ENCODE results near the gene TMEM150C.

TMEM150C gene

GRCh38 chr4:82523179-82523578 lies 38.6 kb downstream of the TMEM150C start:
- TF ChIP-seq CTCF (IDR thresholded peaks at IDR 0.05; ENCODE audit: insufficient read depth, low read length) (no peak), GABPA (IDR thresholded peaks at IDR 0.05; ENCODE audit: low read depth) (no peak), SPI1 (IDR thresholded peaks at IDR 0.05; ENCODE audit: borderline replicate concordance, low read depth) (no peak), REST (IDR thresholded peaks at IDR 0.05; ENCODE audit: insufficient replicate concordance, low read depth) (no peak), POLR2AphosphoS5 (IDR thresholded peaks at IDR 0.05; ENCODE audit: low read depth) (no peak)
- DNase-seq (ENCODE audit: low read depth in 1 of 2, low spot score in 1 of 2): no peak
- H3K4me3 ChIP-seq (replicated peaks; ENCODE audit: insufficient read depth, low read length): no peak overlapping the region
- H3K27ac ChIP-seq (replicated peaks): no peak overlapping the region
- H3K27me3 ChIP-seq (ENCODE audit: insufficient read depth, poor library complexity, severe bottlenecking): no peaks in the 10 kb centered on the region

- no peak overlapping the region for H3K27ac ChIP-seq (replicated peaks)
- no peak for DNase-seq (ENCODE audit: low read depth in 1 of 2, low spot score in 1 of 2)
- no peaks in the 10 kb centered on the region for H3K27me3 ChIP-seq (ENCODE audit: insufficient read depth, poor library complexity, severe bottlenecking)
- H3K4me3 ChIP-seq (replicated peaks; ENCODE audit: insufficient read depth, low read length): no peak overlapping the region
- TF ChIP-seq REST (IDR thresholded peaks at IDR 0.05; ENCODE audit: insufficient replicate concordance, low read depth): no peak
- no peak for TF ChIP-seq CTCF (IDR thresholded peaks at IDR 0.05; ENCODE audit: insufficient read depth, low read length)
- TF ChIP-seq SPI1 (IDR thresholded peaks at IDR 0.05; ENCODE audit: borderline replicate concordance, low read depth): no peak
- no peak for TF ChIP-seq POLR2AphosphoS5 (IDR thresholded peaks at IDR 0.05; ENCODE audit: low read depth)
- no peak for TF ChIP-seq GABPA (IDR thresholded peaks at IDR 0.05; ENCODE audit: low read depth)
These were observed 39.3 kb downstream of the TMEM150C start for GRCh38 chr4:82522472-82522871.

DNA sequence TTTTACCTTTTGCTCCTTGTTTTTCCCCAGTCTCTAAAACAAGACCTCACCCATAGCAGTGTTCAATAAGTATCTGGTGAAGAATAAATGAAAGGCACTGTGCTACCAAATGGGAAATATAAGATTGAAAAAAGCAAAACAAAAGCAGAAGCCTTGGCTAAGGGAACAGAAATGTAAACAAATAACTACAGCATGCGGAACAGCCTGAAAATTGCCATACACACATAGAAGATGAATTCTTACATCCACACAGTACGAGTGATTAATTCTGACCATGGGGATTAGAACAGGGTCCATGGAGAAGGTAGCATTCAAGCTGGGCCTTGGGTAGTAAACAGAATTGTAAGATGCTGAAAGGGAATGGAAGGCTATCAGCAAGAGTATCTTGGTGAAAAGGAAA lies 40.5 kb downstream of the TMEM150C start:
- no peaks in the 10 kb centered on the region for H3K27me3 ChIP-seq (ENCODE audit: insufficient read depth, poor library complexity, severe bottlenecking)
- H3K4me3 ChIP-seq (replicated peaks; ENCODE audit: insufficient read depth, low read length): no peak overlapping the region
- H3K27ac ChIP-seq (replicated peaks): no peak overlapping the region
- DNase-seq (ENCODE audit: low read depth in 1 of 2, low spot score in 1 of 2): no peak
- TF ChIP-seq POLR2AphosphoS5 (IDR thresholded peaks at IDR 0.05; ENCODE audit: low read depth) (no peak), GABPA (IDR thresholded peaks at IDR 0.05; ENCODE audit: low read depth) (no peak), REST (IDR thresholded peaks at IDR 0.05; ENCODE audit: insufficient replicate concordance, low read depth) (no peak), CTCF (IDR thresholded peaks at IDR 0.05; ENCODE audit: insufficient read depth, low read length) (no peak), SPI1 (IDR thresholded peaks at IDR 0.05; ENCODE audit: borderline replicate concordance, low read depth) (no peak)
